HG03442 (cell line): ENCODE results near the gene TBL3.

ENCODE experiments used
- ATAC-seq: cut with Tn5 transposase; IDR thresholded peaks from one replicate; pipeline ENCODE4 v1.9.1; 2021; ENCODE audit warnings: mild to moderate bottlenecking, moderate library complexity; ENCODE audit not compliant: unreplicated experiment

Gene TBL3

DNA sequence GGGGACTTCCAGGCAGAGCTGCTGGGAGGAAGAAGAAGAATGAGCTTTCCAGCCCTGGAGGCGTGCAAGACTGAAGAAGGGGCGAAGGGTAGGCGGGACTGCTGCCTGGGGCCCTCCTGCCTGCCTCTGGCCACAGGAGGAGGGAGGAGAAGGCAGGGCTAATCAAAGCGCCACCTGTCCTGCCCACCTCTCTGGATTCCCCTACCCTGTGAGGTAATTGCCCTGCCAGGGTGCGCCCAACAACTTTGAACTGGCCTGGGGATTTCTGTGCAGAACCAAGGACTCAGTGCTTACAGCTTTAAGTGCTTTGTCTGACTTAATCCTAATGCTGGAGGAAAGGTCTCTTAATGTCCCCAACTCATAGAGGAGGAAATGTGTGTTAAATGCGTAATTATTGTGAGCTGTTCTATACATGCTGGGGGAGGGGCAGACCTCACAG lies 9.6 kb downstream of the TBL3 start, which contains the start of gene NOXO1:
TSS of gene NOXO1 (minus strand) at position 72 of the 439 bp plus-strand sequence. CDS start 290 bp downstream, outside the sequence.
- ATAC-seq: no peak

DNA sequence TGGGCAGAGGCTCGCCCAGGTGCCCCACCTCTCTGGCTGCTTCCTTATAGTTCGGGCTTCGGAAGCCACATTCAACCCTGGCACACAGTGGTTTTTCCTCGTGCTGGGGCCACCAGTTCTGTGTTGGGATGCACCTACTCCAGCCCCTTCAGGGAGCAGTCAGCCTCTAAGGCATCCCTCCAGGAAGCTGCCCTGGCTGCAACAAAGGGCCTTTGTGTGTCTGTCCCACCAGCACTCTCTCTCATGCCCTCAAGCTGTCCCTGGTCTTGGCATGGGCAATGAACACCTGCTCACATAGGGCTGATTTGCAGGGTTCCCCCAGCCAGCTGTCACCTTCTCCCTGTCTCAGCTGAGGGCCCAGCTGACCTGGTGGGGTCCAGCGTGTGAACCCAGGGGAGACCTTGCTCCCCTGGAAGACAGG lies 10.2 kb downstream of the TBL3 start:
- no peak for ATAC-seq

DNA sequence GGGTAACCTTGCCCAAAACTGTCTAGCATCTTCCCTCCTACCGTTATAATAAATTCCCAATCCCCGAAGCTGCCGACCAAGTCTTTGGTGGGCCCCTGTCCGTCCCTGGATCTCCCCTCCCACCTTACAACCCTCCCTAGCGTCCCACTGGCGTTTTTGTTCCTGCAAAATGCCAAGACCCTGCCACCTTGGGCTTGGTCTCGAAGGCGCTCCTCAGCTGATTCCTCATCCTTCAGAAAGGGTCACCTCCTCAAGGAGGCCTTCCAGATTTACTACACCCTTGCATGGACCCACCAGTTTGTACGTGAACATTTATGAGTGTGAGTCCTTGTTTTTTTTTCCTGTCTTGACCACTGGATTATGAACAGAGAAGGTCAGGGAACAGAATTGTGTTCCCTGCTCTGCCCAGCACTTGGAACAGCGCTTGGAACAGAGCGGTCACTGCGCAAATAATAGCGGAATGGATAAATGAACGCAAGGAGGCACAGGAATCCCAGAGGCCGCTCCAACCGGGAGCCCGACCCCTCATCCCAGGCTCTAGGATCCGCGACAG lies 11.2 kb downstream of the TBL3 start:
- ATAC-seq: no peak

GRCh38 chr16:1983544-1984346 lies 11.9 kb downstream of the TBL3 start, which contains the start of gene GFER:
Gene GFER, plus strand, starts transcription at chr16:1984193. Its CDS starts 26 bp downstream, at chr16:1984219.
- peak; percentile 67 for ATAC-seq

- ATAC-seq: peak; percentile 15
These were observed 12.7 kb downstream of the TBL3 start for GRCh38 chr16:1984347-1985225.

DNA sequence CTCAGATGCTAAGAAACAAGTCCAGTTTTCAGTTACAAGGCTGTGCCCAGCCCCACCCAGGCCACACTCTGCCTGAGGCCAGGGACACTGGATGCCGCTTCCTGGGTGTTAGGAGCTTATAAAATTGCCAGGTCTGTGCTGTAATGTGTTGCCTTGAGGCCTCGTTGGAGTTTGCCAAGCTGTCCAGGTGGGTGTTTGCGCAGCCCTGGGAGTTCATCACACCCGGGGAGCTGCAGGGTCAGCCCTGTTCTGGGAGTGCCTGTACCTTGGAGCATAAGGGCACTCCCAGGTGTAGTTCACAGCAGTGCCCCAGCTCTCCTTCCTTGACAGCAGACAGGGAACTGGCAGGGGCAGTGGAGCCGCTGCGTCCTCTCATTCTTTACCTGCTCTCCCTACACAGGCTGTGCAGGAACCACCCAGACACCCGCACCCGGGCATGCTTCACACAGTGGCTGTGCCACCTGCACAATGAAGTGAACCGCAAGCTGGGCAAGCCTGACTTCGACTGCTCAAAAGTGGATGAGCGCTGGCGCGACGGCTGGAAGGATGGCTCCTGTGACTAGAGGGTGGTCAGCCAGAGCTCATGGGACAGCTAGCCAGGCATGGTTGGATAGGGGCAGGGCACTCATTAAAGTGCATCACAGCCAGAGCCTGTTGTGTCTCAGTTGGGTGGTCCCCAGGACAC lies 13.8 kb downstream of the TBL3 start:
- ATAC-seq: no peak

- no peak for ATAC-seq
These were observed 15.3 kb downstream of the TBL3 start for GRCh38 chr16:1987198-1987597.

GRCh38 chr16:1989209-1990100 lies 17.6 kb downstream of the TBL3 start, which contains the start of gene SYNGR3:
Gene SYNGR3, plus strand, starts transcription at chr16:1989970. Its CDS starts 133 bp downstream, at chr16:1990103.
- no peak for ATAC-seq

- ATAC-seq: no peak
These were observed 18.2 kb downstream of the TBL3 start for GRCh38 chr16:1990101-1990350.

- no peak for ATAC-seq
These were observed 18.7 kb downstream of the TBL3 start for GRCh38 chr16:1990351-1991134.

DNA sequence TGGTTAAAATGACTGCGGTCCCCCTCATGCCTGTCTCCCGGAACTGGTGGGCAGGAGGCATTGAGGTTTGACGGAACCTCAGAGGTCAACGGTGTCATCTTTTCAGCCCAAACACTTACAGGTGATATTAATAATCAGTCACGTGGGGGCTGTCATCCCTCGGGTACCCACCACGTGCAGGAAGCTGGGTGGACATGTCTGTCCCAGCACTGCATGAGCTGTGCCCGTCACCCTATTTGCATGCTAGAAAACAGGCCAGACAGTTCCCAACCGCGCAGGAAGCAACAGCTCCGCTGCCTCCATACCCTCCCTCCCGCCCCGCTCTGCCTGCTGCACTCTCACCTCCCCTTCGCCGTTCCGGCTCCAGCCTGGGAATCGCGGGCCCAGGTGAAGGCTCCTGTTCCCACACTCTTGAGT lies 19.3 kb downstream of the TBL3 start:
- ATAC-seq: peak; percentile 27

DNA sequence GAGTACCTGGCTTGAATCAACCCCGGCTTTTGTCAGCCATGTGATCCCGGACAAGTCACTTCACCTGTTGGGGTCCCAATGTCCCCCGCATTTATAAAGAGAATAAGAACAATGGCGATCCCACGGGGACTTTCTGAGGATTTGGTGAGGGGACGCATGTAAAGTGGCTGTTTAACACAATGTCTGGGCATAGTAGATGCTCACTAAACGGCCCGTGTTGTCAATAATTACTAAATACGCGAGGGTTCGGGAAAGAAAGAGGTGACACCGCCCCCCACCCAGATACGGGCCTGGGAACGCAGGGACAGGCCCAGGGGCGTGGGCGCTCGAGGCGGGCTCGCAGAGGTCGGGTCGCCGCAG lies 19.7 kb downstream of the TBL3 start:
- no peak for ATAC-seq

DNA sequence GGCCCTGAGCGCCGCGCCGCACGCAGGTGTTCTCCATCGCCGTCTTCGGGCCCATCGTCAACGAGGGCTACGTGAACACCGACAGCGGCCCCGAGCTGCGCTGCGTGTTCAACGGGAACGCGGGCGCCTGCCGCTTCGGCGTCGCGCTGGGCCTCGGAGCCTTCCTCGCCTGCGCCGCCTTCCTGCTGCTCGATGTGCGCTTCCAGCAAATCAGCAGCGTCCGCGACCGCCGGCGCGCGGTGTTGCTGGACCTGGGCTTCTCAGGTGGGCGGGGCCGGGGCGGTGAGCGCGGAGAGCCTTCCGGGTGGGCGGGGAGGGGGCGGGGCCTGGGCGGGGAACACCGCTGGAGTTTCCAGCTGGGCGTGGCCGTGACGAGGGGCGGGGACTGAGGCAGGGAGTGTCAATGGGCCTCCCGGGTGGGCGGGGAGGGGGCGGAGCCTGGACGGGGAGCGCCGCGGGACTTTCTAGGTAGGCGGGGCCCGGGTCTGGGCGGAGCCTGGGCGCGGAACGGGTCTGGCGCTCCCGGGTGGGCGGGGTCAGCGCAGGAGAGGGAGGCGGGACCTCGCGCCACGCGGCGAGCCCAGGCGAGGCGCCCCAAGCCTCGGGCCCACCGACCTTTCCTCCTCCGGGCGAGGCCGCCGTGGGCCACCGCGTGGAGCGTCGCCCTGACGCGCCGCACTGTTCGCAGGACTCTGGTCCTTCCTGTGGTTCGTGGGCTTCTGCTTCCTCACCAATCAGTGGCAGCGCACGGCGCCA lies 20.3 kb downstream of the TBL3 start:
- ATAC-seq: peak; percentile 43

- no peak for ATAC-seq
These were observed 21.0 kb downstream of the TBL3 start for GRCh38 chr16:1992704-1993317.

GRCh38 chr16:1993731-1994131 lies 21.9 kb downstream of the TBL3 start:
- ATAC-seq: no peak

DNA sequence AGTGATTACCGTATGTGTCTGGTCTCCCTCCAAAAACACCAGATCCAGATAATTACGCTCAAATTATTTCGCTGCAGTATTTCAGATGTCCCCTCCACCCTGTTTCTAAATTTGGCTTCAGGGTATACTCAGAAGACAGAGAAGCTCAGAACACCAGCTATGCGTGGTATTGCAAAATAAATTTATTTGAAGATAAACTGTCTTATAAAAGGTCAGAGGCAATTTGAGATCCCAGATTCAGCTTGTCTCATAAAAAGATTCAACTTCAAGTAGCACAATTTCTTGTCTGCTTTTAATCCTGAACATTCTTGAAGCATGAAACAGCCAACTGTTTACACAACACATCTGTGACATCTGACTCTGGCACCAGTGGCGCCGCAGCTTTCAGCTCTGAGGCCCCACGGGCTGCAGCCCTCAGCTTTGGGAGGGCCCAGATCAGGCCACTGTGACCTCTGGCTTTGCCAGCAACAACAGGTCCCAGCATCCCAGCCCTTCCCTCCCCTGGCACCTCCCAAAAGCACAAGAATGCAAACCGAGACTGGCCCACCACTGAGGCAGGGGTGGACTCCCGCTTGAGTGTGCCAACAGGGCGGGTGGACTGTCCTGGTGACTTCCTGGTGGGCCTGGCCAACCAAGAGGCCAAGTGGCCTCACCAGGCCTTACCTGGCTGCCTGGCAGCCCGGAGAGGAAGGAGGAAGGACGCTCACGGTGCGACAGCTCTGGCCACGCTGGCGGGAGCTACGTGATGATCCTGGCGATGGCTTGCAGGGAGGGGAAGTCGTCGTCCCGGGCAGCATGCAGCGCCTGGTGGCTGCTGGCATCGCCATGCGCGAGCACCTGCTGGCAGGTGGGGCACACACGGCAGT lies 25.9 kb downstream of the TBL3 start:
- ATAC-seq: no peak

- ATAC-seq: no peak
These were observed 26.5 kb downstream of the TBL3 start for GRCh38 chr16:1998360-1998835.
